Mucosa of descending colon (tissue), 3 donors: ENCODE data around the gene ANOS1. TPM values are rescaled to one million over a fixed set of nuclear protein-coding genes. Genes with fewer than 3 reads are reported as not detected.

Experiments
- ATAC-seq: fragments of 200-7000 bp; cut with Tn5 transposase; one replicate; pipeline ENCODE4 v1.9.1; 2020; ENCODE audit warnings: mild to moderate bottlenecking, moderate library complexity
- DNase-seq, 3 donors: peaks; one replicate each; pipeline ENCODE4 v3.0.0-alpha.2; 2020
- H3K36me3 ChIP-seq: fragments of 200-600 bp; one replicate; pipeline ENCODE4 v1.8.0; 2021; ENCODE audit warnings: low read depth, mild to moderate bottlenecking
- H3K4me1 ChIP-seq: fragments of 200-600 bp; one replicate; pipeline ENCODE4 v1.8.0; 2021; ENCODE audit warnings: low read depth, mild to moderate bottlenecking
- H3K4me3 ChIP-seq: fragments of 200-600 bp; one replicate; pipeline ENCODE4 v1.8.0; 2021; ENCODE audit warnings: mild to moderate bottlenecking
- H3K9me3 ChIP-seq: fragments of 200-600 bp; one replicate; pipeline ENCODE4 v1.8.0; 2021; ENCODE audit warnings: mild to moderate bottlenecking
- intact Hi-C, 2 donors: fragments of 100-400 bp; cut with DNase I in 1 of 2; cut with micrococcal nuclease in 1 of 2; formaldehyde crosslinking; loops; one replicate each; pipeline versions ENCODE4 v1.11.0 to v1.11.1; 2022; cut with DNase I, micrococcal nuclease
- total RNA-seq, 3 donors: library from RNA; stranded (reverse); fragmentation: NEBNext Ultra II Directional in 2 of 3; extraction: Animal tissue kit (Norgen Biotek cat#: 25700) in 2 of 3; gene quantifications; one replicate each; pipeline versions ENCODE4 v1.2.1 to v1.2.4, GENCODE V29; 2021 to 2023
- TF ChIP-seq, protein P1 (sequence below): fragments of 200-600 bp; IDR thresholded peaks from one replicate; pipeline ENCODE4 v1.8.0; 2022; ENCODE audit warnings: antibody characterized with exemption, mild to moderate bottlenecking
- donor health status: DM: no; HTN: no; CAD: no; lungs with moderate emphysema.
- donor health status: DM: no; HTN: no; CAD: no.
- donor health status: DM: no; HTN: yes; CAD: no.

The ANOS1 gene
- total RNA-seq, 3 donors from 2014 or later = 0.14 to 0.48 (median 0.41) TPM

DNA sequence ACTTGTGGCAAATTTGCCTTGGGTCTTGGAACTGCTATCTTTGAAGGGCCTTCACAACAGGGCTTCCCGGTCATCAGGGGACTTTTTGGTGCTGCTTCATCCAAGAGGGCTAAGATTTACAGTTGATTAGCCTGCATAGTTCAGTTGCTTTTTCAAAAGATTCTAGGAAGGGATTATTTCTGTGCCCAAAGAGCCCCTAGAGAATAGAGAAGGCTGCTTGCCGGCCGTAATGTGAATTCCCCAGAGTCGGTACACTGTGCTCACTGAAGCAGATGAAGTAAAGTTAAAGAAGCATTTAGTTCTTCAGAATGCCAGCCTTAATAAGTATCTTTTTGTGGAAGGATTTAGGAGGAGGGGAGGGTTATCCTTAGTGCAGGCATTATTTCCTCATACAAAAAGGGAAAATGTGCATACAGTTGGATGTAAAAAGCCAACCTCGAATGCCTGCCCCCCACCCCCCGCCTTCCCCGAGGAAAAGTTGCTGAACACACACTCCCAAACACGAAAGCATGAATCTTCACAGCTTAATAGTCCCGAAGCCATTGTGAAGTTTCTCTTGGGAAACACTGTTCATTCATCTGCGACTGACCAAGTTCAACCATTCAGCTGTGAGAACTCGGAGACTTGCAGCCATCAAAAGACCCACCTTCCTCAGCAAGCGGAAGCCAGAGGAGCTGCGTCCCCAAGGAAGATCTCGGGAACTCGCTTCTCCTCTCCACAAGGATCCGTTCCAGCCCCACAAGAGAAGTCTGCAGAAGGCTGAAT lies 47.6 kb downstream of the ANOS1 start:
- ATAC-seq (no peak), DNase-seq (no peak)
- no peaks in the 10 kb centered on the region for H3K4me1 ChIP-seq
- H3K36me3 ChIP-seq = no peaks in the 10 kb centered on the region
- TF ChIP-seq, protein P1, sequence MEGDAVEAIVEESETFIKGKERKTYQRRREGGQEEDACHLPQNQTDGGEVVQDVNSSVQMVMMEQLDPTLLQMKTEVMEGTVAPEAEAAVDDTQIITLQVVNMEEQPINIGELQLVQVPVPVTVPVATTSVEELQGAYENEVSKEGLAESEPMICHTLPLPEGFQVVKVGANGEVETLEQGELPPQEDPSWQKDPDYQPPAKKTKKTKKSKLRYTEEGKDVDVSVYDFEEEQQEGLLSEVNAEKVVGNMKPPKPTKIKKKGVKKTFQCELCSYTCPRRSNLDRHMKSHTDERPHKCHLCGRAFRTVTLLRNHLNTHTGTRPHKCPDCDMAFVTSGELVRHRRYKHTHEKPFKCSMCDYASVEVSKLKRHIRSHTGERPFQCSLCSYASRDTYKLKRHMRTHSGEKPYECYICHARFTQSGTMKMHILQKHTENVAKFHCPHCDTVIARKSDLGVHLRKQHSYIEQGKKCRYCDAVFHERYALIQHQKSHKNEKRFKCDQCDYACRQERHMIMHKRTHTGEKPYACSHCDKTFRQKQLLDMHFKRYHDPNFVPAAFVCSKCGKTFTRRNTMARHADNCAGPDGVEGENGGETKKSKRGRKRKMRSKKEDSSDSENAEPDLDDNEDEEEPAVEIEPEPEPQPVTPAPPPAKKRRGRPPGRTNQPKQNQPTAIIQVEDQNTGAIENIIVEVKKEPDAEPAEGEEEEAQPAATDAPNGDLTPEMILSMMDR = no peak
- no peak overlapping the region for H3K4me3 ChIP-seq
- intact Hi-C loops = no loop called here
- H3K9me3 ChIP-seq = no peaks in the 10 kb centered on the region

DNA sequence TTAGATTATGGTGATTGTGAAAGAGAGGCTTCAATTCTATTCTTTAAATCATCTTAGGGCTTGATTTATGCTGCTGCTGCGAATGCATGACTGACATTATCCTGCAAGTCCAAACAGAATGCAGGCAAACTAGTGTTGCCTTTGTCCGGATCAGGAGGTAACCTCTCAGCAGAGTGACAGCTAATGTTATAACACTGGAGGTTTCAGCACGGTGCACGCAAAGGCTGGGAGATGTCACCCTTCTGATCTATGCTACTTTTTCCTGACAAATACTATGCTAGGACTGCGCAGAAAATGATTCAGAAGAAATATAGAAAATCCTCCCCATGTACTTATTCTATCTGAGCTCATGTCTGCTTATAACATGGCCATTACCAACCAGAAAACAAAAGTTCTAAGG lies 48.2 kb downstream of the ANOS1 start:
- no peaks in the 10 kb centered on the region for H3K36me3 ChIP-seq
- no peak overlapping the region for H3K4me3 ChIP-seq
- DNase-seq (no peak), ATAC-seq (no peak)
- TF ChIP-seq, protein P1 = no peak
- no peaks in the 10 kb centered on the region for H3K4me1 ChIP-seq
- intact Hi-C loops = no loop called here
- no peaks in the 10 kb centered on the region for H3K9me3 ChIP-seq

DNA sequence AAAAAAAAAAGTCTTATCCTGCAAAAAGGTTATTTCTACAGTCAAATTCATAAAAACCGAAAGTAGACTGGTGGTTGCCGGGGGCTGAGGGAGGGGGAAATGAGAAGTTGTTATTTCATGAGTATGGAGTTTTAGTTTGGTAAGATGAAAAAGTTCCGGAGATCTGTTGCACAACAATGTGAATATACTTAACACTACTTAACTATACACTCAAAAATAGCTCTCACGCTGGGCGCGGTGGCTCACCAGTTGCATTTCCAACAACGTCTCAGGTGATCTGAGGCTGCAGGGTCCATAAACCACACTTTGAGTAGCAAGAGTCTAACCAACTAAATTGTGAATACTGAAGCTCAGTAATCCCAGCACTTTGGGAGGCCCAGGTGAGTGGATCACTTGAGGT lies 52.4 kb downstream of the ANOS1 start:
- DNase-seq = no peak
- H3K4me3 ChIP-seq = no peak overlapping the region
- intact Hi-C loops = no loop called here

DNA sequence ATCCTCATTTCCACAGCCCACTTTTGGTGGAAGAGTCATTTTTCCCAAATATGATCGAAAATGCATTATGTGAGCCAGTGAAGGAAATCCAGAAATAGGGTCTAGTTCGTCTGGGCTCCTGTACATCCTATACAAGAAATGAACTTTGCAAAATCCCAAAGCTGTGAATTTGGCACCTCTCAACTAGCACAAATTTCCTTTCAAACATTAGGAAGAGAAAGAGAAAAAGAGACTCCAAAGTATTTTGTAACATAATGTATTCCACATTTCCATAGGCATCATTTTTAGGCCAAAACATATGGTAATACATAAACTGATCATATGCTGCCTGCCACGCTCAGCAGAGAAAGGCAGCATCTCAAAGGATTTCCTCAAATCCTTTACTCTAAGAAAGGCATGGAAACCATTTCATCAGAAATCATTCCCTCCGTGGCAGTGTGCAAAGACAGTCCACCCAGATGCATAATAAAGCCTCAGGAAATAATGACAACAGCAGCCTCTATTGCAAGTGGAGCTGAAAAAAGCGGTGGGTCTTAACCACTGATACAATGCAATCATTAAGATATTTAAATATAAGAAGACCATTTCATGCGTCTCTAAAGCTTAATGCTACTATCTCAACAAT lies 56.8 kb downstream of the ANOS1 start:
- H3K9me3 ChIP-seq = no peaks in the 10 kb centered on the region
- no peaks in the 10 kb centered on the region for H3K4me1 ChIP-seq
- no peak for DNase-seq
- intact Hi-C loops = no loop called here
- H3K36me3 ChIP-seq = no peaks in the 10 kb centered on the region
- ATAC-seq = no peak
- TF ChIP-seq, protein P1 = no peak
- no peak overlapping the region for H3K4me3 ChIP-seq

More for the DNA sequence above, 52.4 kb downstream of the ANOS1 start:
- no peak for ATAC-seq
- H3K36me3 ChIP-seq = no peaks in the 10 kb centered on the region
- H3K4me1 ChIP-seq = no peaks in the 10 kb centered on the region
- TF ChIP-seq, protein P1 = no peak
- H3K9me3 ChIP-seq = no peaks in the 10 kb centered on the region

DNA sequence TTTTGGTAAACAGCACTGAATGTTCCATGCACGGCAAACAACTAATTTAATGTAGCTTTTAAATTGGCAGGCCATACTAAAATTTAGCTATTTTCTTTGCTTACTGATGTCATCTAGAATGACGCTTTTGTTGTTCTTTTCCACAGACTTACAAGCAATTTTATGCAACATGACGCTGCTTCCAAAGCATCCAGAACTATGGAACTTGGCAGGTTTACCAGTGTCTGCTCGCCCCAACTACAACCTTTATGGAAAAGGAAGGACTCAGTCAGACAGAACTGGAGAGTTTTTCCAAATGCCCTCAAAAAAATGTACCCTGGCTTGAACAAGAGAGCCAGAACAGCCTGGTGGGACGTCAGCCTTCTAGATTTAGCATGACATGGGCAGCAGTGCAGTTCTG lies 58.7 kb downstream of the ANOS1 start:
- Histone ChIP-seq H3K4me1 (no peaks in the 10 kb centered on the region), H3K4me3 (no peak overlapping the region), H3K36me3 (no peaks in the 10 kb centered on the region), H3K9me3 (no peaks in the 10 kb centered on the region)
- TF ChIP-seq, protein P1 = no peak
- no peak for DNase-seq
- intact Hi-C loops = no loop called here
- ATAC-seq = no peak
